Measurements from ENCODE around the gene BACE1.

The BACE1 gene

GRCh38 chr11:117303101-117303500 is 13.0 kb downstream of the BACE1 start:
- Histone ChIP-seq H3K4me1 (ENCODE audit: insufficient read depth, low read length, severe bottlenecking) (no peaks in the 10 kb centered on the region), H3K9me3 (ENCODE audit: low read length) (no peaks in the 10 kb centered on the region), H3K9me2 (ENCODE audit: low read depth, low read length) (no peaks in the 10 kb centered on the region), H3K79me2 (ENCODE audit: insufficient read depth, low read length) (no peaks in the 10 kb centered on the region), H3K36me3 (ENCODE audit: insufficient read depth, low read length) (no peaks in the 10 kb centered on the region), H3K4me2 (ENCODE audit: low read length) (no peak overlapping the region), H3F3A (ENCODE audit: insufficient read depth, low read length) (no peaks in the 10 kb centered on the region), H4K20me1 (ENCODE audit: insufficient read depth, low read length) (no peaks in the 10 kb centered on the region), H3K9ac (ENCODE audit: low read length) (no peak overlapping the region), H3K27me3 (ENCODE audit: insufficient read depth, low read length) (no peaks in the 10 kb centered on the region), H3K27ac (ENCODE audit: low read depth, low read length, poor library complexity, severe bottlenecking) (no peak overlapping the region), H2AFZ (ENCODE audit: low read length) (no peak overlapping the region), H3K4me3 (ENCODE audit: low read depth, low read length, poor library complexity, severe bottlenecking) (no peak overlapping the region)
- TF ChIP-seq EZH2 (IDR thresholded peaks at IDR 0.05; ENCODE audit: borderline replicate concordance, low read length) (no peak), CTCF (IDR thresholded peaks at IDR 0.05; ENCODE audit: low read length) (no peak)

GRCh38 chr11:117302228-117302627 is 13.8 kb downstream of the BACE1 start:
- no peaks in the 10 kb centered on the region for H3K9me2 ChIP-seq (ENCODE audit: low read depth, low read length)

GRCh38 chr11:117300773-117301172 is 15.3 kb downstream of the BACE1 start:
- no peak overlapping the region for H3K27ac ChIP-seq (ENCODE audit: low read depth, low read length, poor library complexity, severe bottlenecking)
- H3K9ac ChIP-seq (ENCODE audit: low read length): no peak overlapping the region
- H2AFZ ChIP-seq (ENCODE audit: low read length): no peak overlapping the region
- H3K27me3 ChIP-seq (ENCODE audit: insufficient read depth, low read length): no peaks in the 10 kb centered on the region
- H3K9me3 ChIP-seq (ENCODE audit: low read length): no peaks in the 10 kb centered on the region
- H3F3A ChIP-seq (ENCODE audit: insufficient read depth, low read length): no peaks in the 10 kb centered on the region
- H3K79me2 ChIP-seq (ENCODE audit: insufficient read depth, low read length): no peaks in the 10 kb centered on the region
- H3K36me3 ChIP-seq (ENCODE audit: insufficient read depth, low read length): no peaks in the 10 kb centered on the region
- no peak overlapping the region for H3K4me2 ChIP-seq (ENCODE audit: low read length)
- H3K4me3 ChIP-seq (ENCODE audit: low read depth, low read length, poor library complexity, severe bottlenecking): no peak overlapping the region
- H4K20me1 ChIP-seq (ENCODE audit: insufficient read depth, low read length): no peaks in the 10 kb centered on the region
- H3K4me1 ChIP-seq (ENCODE audit: insufficient read depth, low read length, severe bottlenecking): no peaks in the 10 kb centered on the region
- H3K9me2 ChIP-seq (ENCODE audit: low read depth, low read length): no peaks in the 10 kb centered on the region
- TF ChIP-seq CTCF (IDR thresholded peaks at IDR 0.05; ENCODE audit: low read length) (no peak), EZH2 (IDR thresholded peaks at IDR 0.05; ENCODE audit: borderline replicate concordance, low read length) (no peak)

More at GRCh38 chr11:117302228-117302627, 13.8 kb downstream of the BACE1 start:
- no peak overlapping the region for H3K4me3 ChIP-seq (ENCODE audit: low read depth, low read length, poor library complexity, severe bottlenecking)
- no peak overlapping the region for H2AFZ ChIP-seq (ENCODE audit: low read length)
- no peaks in the 10 kb centered on the region for H3K4me1 ChIP-seq (ENCODE audit: insufficient read depth, low read length, severe bottlenecking)
- H3K27ac ChIP-seq (ENCODE audit: low read depth, low read length, poor library complexity, severe bottlenecking): no peak overlapping the region
- H3K9me3 ChIP-seq (ENCODE audit: low read length): no peaks in the 10 kb centered on the region
- H3K9ac ChIP-seq (ENCODE audit: low read length): no peak overlapping the region
- H3K27me3 ChIP-seq (ENCODE audit: insufficient read depth, low read length): no peaks in the 10 kb centered on the region
- H4K20me1 ChIP-seq (ENCODE audit: insufficient read depth, low read length): no peaks in the 10 kb centered on the region
- TF ChIP-seq EZH2 (IDR thresholded peaks at IDR 0.05; ENCODE audit: borderline replicate concordance, low read length) (no peak), CTCF (IDR thresholded peaks at IDR 0.05; ENCODE audit: low read length) (no peak)
- H3F3A ChIP-seq (ENCODE audit: insufficient read depth, low read length): no peaks in the 10 kb centered on the region
- no peaks in the 10 kb centered on the region for H3K79me2 ChIP-seq (ENCODE audit: insufficient read depth, low read length)
- no peak overlapping the region for H3K4me2 ChIP-seq (ENCODE audit: low read length)
- no peaks in the 10 kb centered on the region for H3K36me3 ChIP-seq (ENCODE audit: insufficient read depth, low read length)

All from OCI-LY1 (cell line).